Colonic mucosa (tissue), 4 donors: ENCODE measurements around the gene SPTBN1. TPM values are rescaled to one million over a fixed set of nuclear protein-coding genes. Genes with fewer than 3 reads are reported as not detected.
A peak's percentile ranks its signal among the peaks of the same experiment; 100 is the strongest.

Experiments used
- DNase-seq: peaks from one replicate; pipeline ENCODE4 v3.0.0-alpha.2; 2020
- H3K27ac ChIP-seq: fragments of 200-600 bp; one replicate; pipeline ENCODE4 v1.8.0; 2021
- H3K27me3 ChIP-seq: fragments of 200-600 bp; one replicate; pipeline ENCODE4 v1.8.0; 2021
- H3K36me3 ChIP-seq: fragments of 200-600 bp; one replicate; pipeline ENCODE4 v1.8.0; 2021
- H3K4me1 ChIP-seq: fragments of 200-600 bp; one replicate; pipeline ENCODE4 v1.8.0; 2021; ENCODE audit warnings: mild to moderate bottlenecking
- H3K4me3 ChIP-seq: fragments of 200-600 bp; one replicate; pipeline ENCODE4 v1.8.0; 2021
- H3K9ac ChIP-seq, 2 donors: one replicate each; pipeline ENCODE4 v1.7.0; 2013; ENCODE audit warnings: control low read depth in 2 of 2, low read depth in 2 of 2, low read length in 2 of 2
- H3K9me3 ChIP-seq: fragments of 200-600 bp; one replicate; pipeline ENCODE4 v1.8.0; 2021
- intact Hi-C: fragments of 100-400 bp; cut with DNase I; formaldehyde crosslinking; loops from one replicate; pipeline ENCODE4 v1.14.1; 2022
- total RNA-seq, 2 donors: library from RNA; stranded (reverse); fragmentation: NEBNext Ultra II Directional in 1 of 2; extraction: Animal tissue kit (Norgen Biotek cat#: 25700) in 1 of 2; gene quantifications; one replicate each; pipeline ENCODE4 v1.2.1, GENCODE V29; 2021
- TF ChIP-seq, protein P1 (sequence below): fragments of 200-600 bp; IDR thresholded peaks from one replicate; pipeline ENCODE4 v1.8.0; 2022; ENCODE audit warnings: antibody characterized with exemption, mild to moderate bottlenecking
- donor health status: healthy.
- donor health status: DM: no; HTN: no; CAD: no.
- donor health status: DM: no; HTN: no; CAD: no.

The SPTBN1 gene
- total RNA-seq, 2 donors from 2014 or later = 325 to 338 TPM

DNA sequence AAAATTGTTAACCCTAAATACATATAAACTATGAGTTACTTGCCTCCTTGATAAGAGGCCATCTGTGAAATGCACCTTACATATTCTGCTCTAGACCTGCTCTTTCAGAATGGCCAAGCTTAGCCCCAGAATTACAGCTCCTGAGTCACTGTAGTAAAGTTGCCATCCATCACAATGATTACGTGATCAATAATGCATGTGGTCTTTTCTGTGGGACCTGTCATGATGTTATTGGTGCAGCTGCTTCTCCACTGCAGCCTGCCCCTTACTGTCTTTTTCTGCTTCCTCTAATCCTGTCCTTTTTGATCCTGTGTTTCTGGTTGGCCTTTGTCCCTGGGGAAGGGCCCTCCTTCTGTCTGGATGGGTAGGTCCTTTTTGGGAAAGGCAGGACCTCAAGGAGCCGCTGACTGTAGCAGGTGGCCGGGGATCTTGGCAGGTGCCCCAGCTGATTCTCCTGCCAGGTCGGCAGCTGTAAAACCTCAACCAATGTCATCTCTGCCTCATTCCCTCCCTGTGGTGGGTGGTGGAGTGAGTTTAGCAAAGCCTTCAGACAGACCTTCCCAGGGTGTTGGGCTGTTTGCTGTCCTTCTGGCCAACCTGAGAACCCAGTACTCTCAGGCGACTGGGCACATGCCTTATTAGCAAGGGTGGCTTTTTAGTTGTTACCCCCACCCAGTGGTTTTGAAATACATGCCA is 141.2 kb downstream of the SPTBN1 start:
- intact Hi-C loops = no loop called here
- Histone ChIP-seq H3K27ac (peak overlapping the region; percentile 24), H3K4me3 (no peak overlapping the region), H3K4me1 (peaks cover 48% of the 10 kb centered on the region), H3K27me3 (no peaks in the 10 kb centered on the region), H3K36me3 (no peaks in the 10 kb centered on the region), H3K9me3 (no peaks in the 10 kb centered on the region), H3K9ac (peak overlapping the region in 1 of 2 donors; percentile 70)
- TF ChIP-seq, protein P1, sequence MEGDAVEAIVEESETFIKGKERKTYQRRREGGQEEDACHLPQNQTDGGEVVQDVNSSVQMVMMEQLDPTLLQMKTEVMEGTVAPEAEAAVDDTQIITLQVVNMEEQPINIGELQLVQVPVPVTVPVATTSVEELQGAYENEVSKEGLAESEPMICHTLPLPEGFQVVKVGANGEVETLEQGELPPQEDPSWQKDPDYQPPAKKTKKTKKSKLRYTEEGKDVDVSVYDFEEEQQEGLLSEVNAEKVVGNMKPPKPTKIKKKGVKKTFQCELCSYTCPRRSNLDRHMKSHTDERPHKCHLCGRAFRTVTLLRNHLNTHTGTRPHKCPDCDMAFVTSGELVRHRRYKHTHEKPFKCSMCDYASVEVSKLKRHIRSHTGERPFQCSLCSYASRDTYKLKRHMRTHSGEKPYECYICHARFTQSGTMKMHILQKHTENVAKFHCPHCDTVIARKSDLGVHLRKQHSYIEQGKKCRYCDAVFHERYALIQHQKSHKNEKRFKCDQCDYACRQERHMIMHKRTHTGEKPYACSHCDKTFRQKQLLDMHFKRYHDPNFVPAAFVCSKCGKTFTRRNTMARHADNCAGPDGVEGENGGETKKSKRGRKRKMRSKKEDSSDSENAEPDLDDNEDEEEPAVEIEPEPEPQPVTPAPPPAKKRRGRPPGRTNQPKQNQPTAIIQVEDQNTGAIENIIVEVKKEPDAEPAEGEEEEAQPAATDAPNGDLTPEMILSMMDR = no peak
- DNase-seq = peak; percentile 79

DNA sequence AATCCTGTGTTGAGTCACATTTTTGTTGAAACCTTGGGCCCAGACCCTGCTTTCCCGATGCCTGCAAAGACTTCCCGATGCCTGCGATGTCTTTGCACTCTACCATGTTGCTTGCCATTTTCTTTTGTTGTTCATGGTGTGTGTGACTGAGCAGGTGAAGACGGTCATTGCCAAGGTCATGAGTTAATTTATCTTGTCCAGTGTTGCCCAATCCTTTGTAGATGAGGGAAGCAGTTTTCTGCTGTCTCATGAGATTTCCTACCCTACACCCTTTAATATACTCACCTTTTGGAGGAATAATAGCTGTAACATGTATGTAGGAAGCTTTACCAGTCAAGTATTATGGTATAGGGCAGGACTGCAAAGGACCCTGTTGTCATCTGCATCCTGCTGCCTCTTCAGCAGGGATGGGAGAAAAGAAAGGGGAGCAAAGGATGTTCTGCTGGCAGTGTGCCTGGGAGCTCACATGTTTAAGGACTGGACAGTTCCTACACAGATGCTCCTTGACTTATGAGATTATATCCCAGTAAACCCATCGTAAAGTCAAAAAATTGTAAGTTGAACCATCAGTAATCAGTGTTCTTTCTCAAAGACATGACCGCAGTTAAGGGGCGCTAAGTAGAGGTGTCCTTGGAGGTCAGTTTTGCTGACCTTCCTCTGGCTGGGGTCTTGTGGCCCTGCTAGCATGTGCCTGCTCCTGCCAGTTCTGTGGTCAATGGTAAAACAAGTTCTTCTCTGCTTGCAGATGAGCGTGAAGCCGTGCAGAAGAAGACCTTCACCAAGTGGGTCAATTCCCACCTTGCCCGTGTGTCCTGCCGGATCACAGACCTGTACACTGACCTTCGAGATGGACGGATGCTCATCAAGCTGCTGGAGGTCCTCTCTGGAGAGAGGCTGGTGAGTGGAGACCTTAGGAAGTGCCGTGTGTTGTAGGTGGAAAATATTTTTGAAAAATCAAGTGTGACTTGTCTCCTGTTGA is 142.5 kb downstream of the SPTBN1 start:
- H3K4me3 ChIP-seq = no peak overlapping the region
- TF ChIP-seq, protein P1 = no peak
- intact Hi-C loops = no loop called here

DNA sequence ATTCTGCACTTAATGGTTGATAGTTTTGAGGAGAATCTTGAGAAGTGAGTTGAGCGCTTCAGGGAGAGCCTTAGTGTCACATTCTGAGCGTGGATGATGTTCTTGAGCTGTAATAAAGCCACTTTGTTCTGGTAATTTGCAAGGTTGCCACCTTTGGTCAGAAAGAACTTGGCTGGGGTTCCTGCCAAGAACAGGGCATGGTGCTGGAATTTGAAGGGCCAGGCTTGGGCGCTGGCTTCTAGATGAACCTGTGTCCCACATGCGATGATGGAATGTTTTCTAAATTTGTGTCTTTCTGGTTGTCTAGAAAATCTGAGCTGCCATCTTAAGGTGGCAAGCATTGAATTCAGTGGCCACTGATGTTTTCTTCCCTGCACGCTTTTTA is 143.2 kb downstream of the SPTBN1 start:
- no peak for DNase-seq
- no peaks in the 10 kb centered on the region for H3K9me3 ChIP-seq
- peak overlapping the region; percentile 4 for H3K27ac ChIP-seq
- TF ChIP-seq, protein P1 = no peak
- intact Hi-C loops = no loop called here
- no peaks in the 10 kb centered on the region for H3K36me3 ChIP-seq
- H3K4me3 ChIP-seq = no peak overlapping the region
- no peaks in the 10 kb centered on the region for H3K27me3 ChIP-seq
- peaks cover 53% of the 10 kb centered on the region for H3K4me1 ChIP-seq
- peak overlapping the region in 1 of 2 donors; percentile 35 for H3K9ac ChIP-seq

More for the DNA sequence above, 142.5 kb downstream of the SPTBN1 start:
- no peaks in the 10 kb centered on the region for H3K9me3 ChIP-seq
- no peak for DNase-seq
- no peaks in the 10 kb centered on the region for H3K36me3 ChIP-seq
- H3K9ac ChIP-seq = peak overlapping the region in 1 of 2 donors; percentile 41
- H3K27me3 ChIP-seq = no peaks in the 10 kb centered on the region
- H3K27ac ChIP-seq = peak overlapping the region; percentile 4
- H3K4me1 ChIP-seq = peaks cover 49% of the 10 kb centered on the region

DNA sequence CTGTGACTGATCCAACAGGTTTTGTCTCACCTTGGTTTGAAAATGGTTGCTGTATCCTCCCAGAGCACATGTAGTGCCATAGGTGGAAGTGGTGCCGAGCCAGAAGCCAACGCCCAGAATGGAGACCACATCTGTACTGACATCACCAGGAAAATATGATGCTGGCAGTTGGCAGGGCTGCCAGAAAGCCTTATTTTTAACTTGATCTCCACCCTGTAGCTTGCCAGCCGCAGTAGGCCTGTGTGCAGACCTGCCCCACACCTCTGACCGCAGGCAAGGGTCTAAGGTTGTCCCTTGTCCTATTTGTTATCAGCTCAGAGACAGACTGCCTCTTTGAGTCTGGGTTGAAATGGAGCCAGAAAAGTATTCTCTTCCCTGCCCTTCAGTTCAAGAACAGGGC is 143.8 kb downstream of the SPTBN1 start:
- Histone ChIP-seq H3K27me3 (no peaks in the 10 kb centered on the region), H3K4me1 (peaks cover 48% of the 10 kb centered on the region), H3K27ac (peak overlapping the region; percentile 4), H3K9ac (peak overlapping the region in 1 of 2 donors; percentile 35), H3K36me3 (no peaks in the 10 kb centered on the region), H3K9me3 (no peaks in the 10 kb centered on the region), H3K4me3 (no peak overlapping the region)
- peak; percentile 76 for DNase-seq
- TF ChIP-seq, protein P1 = no peak
- intact Hi-C loops = loop anchor here (10.0 kb wide), 1 partner anchor 65 kb away; no protein-coding TSS in a partner anchor

DNA sequence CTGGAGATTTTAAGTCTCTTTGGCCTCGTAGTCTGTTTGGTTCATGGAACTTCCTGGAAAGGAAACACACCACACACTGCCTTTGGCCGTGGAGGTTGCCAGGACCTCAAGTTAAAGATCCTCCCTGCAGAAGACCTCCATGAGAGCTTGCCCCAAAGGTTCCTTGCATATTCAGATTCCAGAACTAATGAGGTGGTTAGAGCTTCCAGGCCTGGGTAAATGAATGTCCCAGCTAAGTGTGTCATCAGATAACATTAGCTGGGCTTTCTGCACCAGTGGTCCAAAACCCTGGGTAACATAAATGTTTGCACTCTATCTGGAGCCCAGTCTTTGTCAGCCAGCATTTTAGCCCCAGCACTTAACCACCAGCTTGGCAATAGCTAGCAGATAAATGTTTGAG is 145.2 kb downstream of the SPTBN1 start:
- no peaks in the 10 kb centered on the region for H3K9me3 ChIP-seq
- TF ChIP-seq, protein P1 = no peak
- no peak overlapping the region for H3K9ac ChIP-seq
- H3K4me3 ChIP-seq = no peak overlapping the region
- peaks cover 38% of the 10 kb centered on the region for H3K4me1 ChIP-seq
- H3K27ac ChIP-seq = no peak overlapping the region
- H3K27me3 ChIP-seq = no peaks in the 10 kb centered on the region
- H3K36me3 ChIP-seq = no peaks in the 10 kb centered on the region
- DNase-seq = no peak
- intact Hi-C loops = loop anchor here (10.0 kb wide), 1 partner anchor 67 kb away; no protein-coding TSS in a partner anchor
